PC-9 (cell line): Measurements from ENCODE around the gene AXIN2. TPM values are rescaled to one million over a fixed set of nuclear protein-coding genes. Genes with fewer than 3 reads are reported as not detected.

Source experiments
- BruUV-seq: library from RNA; stranded (reverse); fragments of 400-500 nt; replicated peaks from 2 replicates; lab custom pipeline; 2021; lab: Mats Ljungman, UMichigan
- CTCF ChIA-PET: fragments of 300-600 bp; sonication (Branson Sonifier 250); formaldehyde crosslinking; loops from one replicate; lab custom pipeline; 2022; ENCODE audit warnings: antibody characterized with exemption; lab: Charles Lee
- POLR2A ChIA-PET: fragments of 300-600 bp; sonication (Branson Sonifier 250); formaldehyde crosslinking; loops from one replicate; lab custom pipeline; 2022; ENCODE audit warnings: antibody characterized with exemption; ENCODE audit not compliant: unreplicated experiment; lab: Charles Lee
- DNase-seq, 2 experiments: peaks; one replicate each; pipeline versions ENCODE4 v3.0.0 to v3.0.0-alpha.2; 2015 to 2022; ENCODE audit warnings: mixed read lengths in 1 of 2
- H2AFZ ChIP-seq: fragments of 200-600 bp; sonication (generic); 2 replicates; pipeline ENCODE4 v1.8.1; 2017; ENCODE audit warnings: antibody characterized with exemption
- H3F3A ChIP-seq: fragments of 200-600 bp; sonication (generic); 2 replicates; pipeline ENCODE4 v1.8.1; 2017; ENCODE audit warnings: antibody characterized with exemption, mild to moderate bottlenecking, low read depth; ENCODE audit not compliant: insufficient read depth
- H3K27ac ChIP-seq: fragments of 200-600 bp; sonication (generic); 2 replicates; pipeline ENCODE4 v1.6.1; 2016; ENCODE audit warnings: mixed run types
- H3K27me3 ChIP-seq: fragments of 200-600 bp; sonication (generic); 2 replicates; pipeline ENCODE4 v1.6.1; 2016; ENCODE audit warnings: low read depth, mixed run types; ENCODE audit not compliant: insufficient read depth
- H3K36me3 ChIP-seq: fragments of 200-600 bp; sonication (generic); 2 replicates; pipeline ENCODE4 v1.6.1; 2016; ENCODE audit warnings: low read depth, mixed run types
- H3K4me1 ChIP-seq: fragments of 200-600 bp; sonication (generic); replicated peaks from 2 replicates; pipeline ENCODE4 v1.6.1; 2016; ENCODE audit warnings: mixed run types; ENCODE audit not compliant: insufficient read depth
- H3K4me2 ChIP-seq: fragments of 200-600 bp; sonication (generic); 2 replicates; pipeline ENCODE4 v1.6.1; 2017; ENCODE audit warnings: mixed run types
- H3K4me3 ChIP-seq: fragments of 200-600 bp; sonication (generic); 2 replicates; pipeline ENCODE4 v1.6.1; 2016; ENCODE audit warnings: mixed run types
- H3K79me2 ChIP-seq: fragments of 200-600 bp; sonication (generic); 2 replicates; pipeline ENCODE4 v1.6.1; 2017; ENCODE audit warnings: low read depth, mixed run types
- H3K9me2 ChIP-seq: fragments of 200-600 bp; sonication (generic); 2 replicates; pipeline ENCODE4 v1.8.1; 2017; ENCODE audit warnings: mild to moderate bottlenecking; ENCODE audit not compliant: insufficient read depth
- H3K9me3 ChIP-seq: fragments of 200-600 bp; sonication (generic); 2 replicates; pipeline ENCODE4 v1.8.1; 2016; ENCODE audit warnings: low read depth; ENCODE audit not compliant: insufficient read depth
- H4K20me1 ChIP-seq: fragments of 200-600 bp; sonication (generic); 2 replicates; pipeline ENCODE4 v1.8.1; 2017; ENCODE audit not compliant: insufficient read depth
- EZH2 ChIP-seq: fragments of 200-600 bp; sonication (generic); IDR thresholded peaks from 2 replicates; pipeline ENCODE4 v1.8.0; 2017; ENCODE audit warnings: antibody characterized with exemption, low read depth
- intact Hi-C: fragments of 100-400 bp; cut with micrococcal nuclease; formaldehyde crosslinking; loops from one replicate; pipeline ENCODE4 v1.10.0; 2022; ENCODE audit not compliant: unreplicated experiment
- total RNA-seq: library from RNA; stranded (reverse); gene quantifications from 2 replicates; pipeline ENCODE4 v1.2.3, GENCODE V29; 2021
- TF ChIP-seq, protein P1 (sequence below): fragments of 200-600 bp; sonication (generic); conservative IDR thresholded peaks from 2 replicates; pipeline ENCODE4 v1.6.1; 2017; ENCODE audit warnings: mixed run types, antibody characterized with exemption, mild to moderate bottlenecking, moderate library complexity

The AXIN2 gene
- total RNA-seq, 1 experiment from 2014 or later: 0.24 TPM

DNA sequence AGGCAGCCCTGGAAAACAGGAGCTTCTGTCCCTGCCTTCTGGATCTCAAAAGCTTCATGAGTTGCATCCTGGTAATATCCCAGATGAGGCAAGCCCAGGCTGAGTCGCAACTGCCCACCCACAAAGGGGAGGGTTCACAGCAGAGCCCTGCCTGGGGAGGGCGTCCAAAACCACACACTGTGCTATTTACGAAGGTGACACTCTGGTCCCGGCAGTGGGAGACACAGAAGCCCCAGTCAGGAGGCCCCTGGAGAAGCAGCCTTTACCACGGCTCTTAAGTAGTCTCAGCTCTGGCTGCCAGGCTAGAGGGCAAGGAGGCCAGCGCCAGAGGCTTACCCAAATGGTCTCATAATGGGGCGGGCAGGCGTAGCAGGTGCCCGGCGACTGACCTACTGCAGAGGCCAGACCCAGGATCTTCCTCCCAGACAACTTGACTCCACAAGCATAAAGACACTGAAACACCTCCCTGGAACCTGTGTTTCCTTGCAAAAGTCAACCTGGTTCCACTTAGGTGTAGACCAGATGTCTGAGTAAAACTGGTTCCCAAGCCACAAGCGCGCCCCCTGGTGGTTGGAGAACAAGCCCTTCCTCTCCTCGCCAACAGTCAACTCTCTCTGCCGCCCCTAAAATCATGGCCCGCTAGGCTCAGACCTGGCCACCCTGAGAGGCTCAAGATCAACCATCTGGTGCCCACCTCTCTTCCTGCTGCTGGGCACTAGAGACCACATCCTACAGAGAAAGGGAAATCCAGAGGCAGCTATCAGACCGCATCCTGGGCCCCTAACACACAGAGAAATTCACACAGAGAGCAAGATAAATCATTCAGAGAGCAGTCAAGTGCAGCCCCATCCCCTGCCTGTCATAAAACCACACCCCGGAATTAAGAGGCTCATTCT is 5.2 kb downstream of the AXIN2 start:
- no TSS peak for BruUV-seq
- intact Hi-C loops: loop anchor here (5.0 kb wide), 2 partner anchors 264 to 279 kb away; no protein-coding TSS in a partner anchor
- H3K27ac ChIP-seq: no peak overlapping the region
- no peaks in the 10 kb centered on the region; the same call in 1 of the 2 replicates for H3K4me1 ChIP-seq
- no peaks in the 10 kb centered on the region for H3K9me2 ChIP-seq
- no peak overlapping the region for H2AFZ ChIP-seq
- no peak overlapping the region for H3K4me3 ChIP-seq
- H4K20me1 ChIP-seq: no peaks in the 10 kb centered on the region
- no peaks in the 10 kb centered on the region for H3K79me2 ChIP-seq
- ChIA-PET POLR2A (no interaction called here), CTCF (no interaction called here)
- no peak for TF ChIP-seq EZH2
- TF ChIP-seq, protein P1, sequence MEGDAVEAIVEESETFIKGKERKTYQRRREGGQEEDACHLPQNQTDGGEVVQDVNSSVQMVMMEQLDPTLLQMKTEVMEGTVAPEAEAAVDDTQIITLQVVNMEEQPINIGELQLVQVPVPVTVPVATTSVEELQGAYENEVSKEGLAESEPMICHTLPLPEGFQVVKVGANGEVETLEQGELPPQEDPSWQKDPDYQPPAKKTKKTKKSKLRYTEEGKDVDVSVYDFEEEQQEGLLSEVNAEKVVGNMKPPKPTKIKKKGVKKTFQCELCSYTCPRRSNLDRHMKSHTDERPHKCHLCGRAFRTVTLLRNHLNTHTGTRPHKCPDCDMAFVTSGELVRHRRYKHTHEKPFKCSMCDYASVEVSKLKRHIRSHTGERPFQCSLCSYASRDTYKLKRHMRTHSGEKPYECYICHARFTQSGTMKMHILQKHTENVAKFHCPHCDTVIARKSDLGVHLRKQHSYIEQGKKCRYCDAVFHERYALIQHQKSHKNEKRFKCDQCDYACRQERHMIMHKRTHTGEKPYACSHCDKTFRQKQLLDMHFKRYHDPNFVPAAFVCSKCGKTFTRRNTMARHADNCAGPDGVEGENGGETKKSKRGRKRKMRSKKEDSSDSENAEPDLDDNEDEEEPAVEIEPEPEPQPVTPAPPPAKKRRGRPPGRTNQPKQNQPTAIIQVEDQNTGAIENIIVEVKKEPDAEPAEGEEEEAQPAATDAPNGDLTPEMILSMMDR: peak; percentile 88
- H3K9me3 ChIP-seq: no peaks in the 10 kb centered on the region
- H3K4me2 ChIP-seq: no peak overlapping the region
- H3F3A ChIP-seq: no peaks in the 10 kb centered on the region
- no peaks in the 10 kb centered on the region for H3K27me3 ChIP-seq
- no peaks in the 10 kb centered on the region for H3K36me3 ChIP-seq
- DNase-seq: peak in 1 of 2 experiments; percentile 43

DNA sequence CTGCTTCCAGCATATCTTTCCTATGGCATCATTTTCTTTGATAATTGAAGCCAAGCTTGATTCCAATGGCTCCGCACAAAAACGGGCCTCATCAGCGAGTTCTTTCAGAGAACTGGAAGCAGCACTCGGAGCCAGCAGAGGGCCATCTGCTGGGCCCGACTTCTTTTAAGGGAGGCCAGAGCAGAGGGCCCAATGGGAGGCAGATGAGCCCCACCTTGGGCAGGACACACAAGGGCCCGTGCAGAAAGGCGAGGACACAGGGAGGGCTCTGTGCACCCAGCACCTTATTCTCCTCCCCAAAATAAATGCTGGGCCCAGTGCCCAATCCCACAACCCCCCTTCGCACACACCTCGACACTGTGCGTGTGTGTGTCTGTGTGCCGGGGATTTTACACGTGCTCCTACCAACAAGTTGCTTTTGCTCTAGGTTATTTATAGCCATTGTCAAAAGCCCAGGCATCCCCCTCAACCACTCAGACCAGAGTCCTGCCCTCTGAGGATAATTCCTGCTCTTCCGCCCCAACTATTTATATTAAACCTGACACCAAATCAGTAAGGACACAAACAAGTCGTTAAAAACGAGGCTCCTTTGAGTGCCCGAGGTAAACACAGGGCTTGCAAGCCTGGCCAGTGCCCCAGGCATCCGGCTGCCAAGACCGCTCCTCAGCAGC is 6.8 kb downstream of the AXIN2 start:
- DNase-seq: no peak
- H3K9me2 ChIP-seq: no peaks in the 10 kb centered on the region
- no peak overlapping the region for H3K27ac ChIP-seq
- no peaks in the 10 kb centered on the region for H4K20me1 ChIP-seq
- no TSS peak for BruUV-seq
- ChIA-PET POLR2A (no interaction called here), CTCF (no interaction called here)
- no peaks in the 10 kb centered on the region for H3K79me2 ChIP-seq
- H3K27me3 ChIP-seq: no peaks in the 10 kb centered on the region
- H3F3A ChIP-seq: no peaks in the 10 kb centered on the region
- H3K4me3 ChIP-seq: no peak overlapping the region
- intact Hi-C loops: loop anchor here (5.0 kb wide), 2 partner anchors 262 to 277 kb away; no protein-coding TSS in a partner anchor
- no peaks in the 10 kb centered on the region for H3K36me3 ChIP-seq
- no peaks in the 10 kb centered on the region for H3K9me3 ChIP-seq
- TF ChIP-seq EZH2: no peak
- TF ChIP-seq, protein P1: no peak
- H3K4me1 ChIP-seq: no peaks in the 10 kb centered on the region
- no peak overlapping the region for H2AFZ ChIP-seq
- no peak overlapping the region for H3K4me2 ChIP-seq

DNA sequence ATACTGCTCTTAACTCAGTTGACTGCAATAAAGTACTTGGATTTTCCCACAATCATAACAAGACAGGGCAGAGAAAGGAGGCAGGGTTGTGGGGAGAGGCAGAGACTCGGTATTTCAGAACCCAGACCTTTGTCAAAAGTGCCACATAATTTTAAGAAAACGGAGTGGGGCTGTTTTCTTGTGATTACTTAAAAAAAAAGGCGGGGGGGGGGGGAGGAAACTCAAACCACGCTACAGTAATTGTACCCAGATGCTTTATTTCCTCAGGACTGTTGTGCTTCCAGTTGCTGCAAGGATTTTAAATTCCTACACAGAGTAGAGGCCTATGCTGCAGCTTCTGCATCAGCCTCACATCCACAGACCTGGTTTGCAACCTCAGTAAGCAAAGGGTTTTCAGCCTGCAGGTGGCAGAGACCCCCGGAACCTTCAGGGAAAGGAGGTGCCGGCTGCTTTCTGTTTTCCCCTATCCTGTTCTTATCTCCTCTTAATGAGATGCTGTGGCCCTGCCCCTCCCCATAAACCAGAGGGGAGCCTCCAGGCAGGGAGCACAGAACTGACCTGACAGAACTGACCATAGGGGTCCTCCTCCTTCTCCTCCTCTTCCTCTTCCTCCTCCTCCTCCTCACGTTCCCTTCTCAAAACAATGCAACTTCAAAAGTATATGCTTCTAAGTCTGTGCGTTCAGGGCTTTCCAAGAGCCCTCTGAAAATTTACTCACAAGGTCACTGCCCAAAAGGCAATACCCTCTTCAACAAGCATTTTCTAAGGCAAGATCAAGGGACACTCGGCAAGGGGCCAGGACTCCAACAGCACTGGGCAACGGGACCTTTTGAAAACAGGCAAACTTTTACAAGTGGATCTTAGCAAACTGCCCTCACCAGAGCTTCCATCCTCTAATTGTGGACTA is 7.5 kb downstream of the AXIN2 start:
- Histone ChIP-seq H3K9me3 (no peaks in the 10 kb centered on the region), H3K36me3 (no peaks in the 10 kb centered on the region), H3K4me1 (no peaks in the 10 kb centered on the region), H3K27me3 (no peaks in the 10 kb centered on the region), H2AFZ (no peak overlapping the region), H3K27ac (no peak overlapping the region), H3K4me3 (no peak overlapping the region), H3K4me2 (no peak overlapping the region), H3F3A (no peaks in the 10 kb centered on the region), H3K9me2 (no peaks in the 10 kb centered on the region), H4K20me1 (no peaks in the 10 kb centered on the region), H3K79me2 (no peaks in the 10 kb centered on the region)
- TF ChIP-seq EZH2: no peak
- TF ChIP-seq, protein P1: no peak
- ChIA-PET CTCF (no interaction called here), POLR2A (no interaction called here)
- no TSS peak for BruUV-seq
- DNase-seq: no peak
- intact Hi-C loops: no loop called here
